ENCODE results near the gene L2HGDH.

Gene L2HGDH

GRCh38 chr14:50347521-50347920 lies 35.5 kb upstream of the L2HGDH start:
- Histone ChIP-seq H3K9me3 (no peaks in the 10 kb centered on the region), H3K36me3 (no peaks in the 10 kb centered on the region), H3K27me3 (no peaks in the 10 kb centered on the region), H3K4me3 (ENCODE audit: low read depth, low read length) (no peak overlapping the region), H3K4me1 (no peaks in the 10 kb centered on the region; the same call in 1 of the 2 replicates)
- TF ChIP-seq CTCF (IDR thresholded peaks at IDR 0.05; ENCODE audit: low read depth, low read length), result no peak
- DNase-seq, result no peak

- TF ChIP-seq CTCF (IDR thresholded peaks at IDR 0.05; ENCODE audit: low read depth, low read length), result no peak
- H3K36me3 ChIP-seq, result no peaks in the 10 kb centered on the region
- no peak for DNase-seq
- H3K9me3 ChIP-seq, result no peaks in the 10 kb centered on the region
- H3K4me3 ChIP-seq (ENCODE audit: low read depth, low read length), result no peak overlapping the region
- H3K4me1 ChIP-seq, result no peaks in the 10 kb centered on the region; the same call in 1 of the 2 replicates
- no peaks in the 10 kb centered on the region for H3K27me3 ChIP-seq
Observed at GRCh38 chr14:50345846-50346422, 33.9 kb upstream of the L2HGDH start.

- TF ChIP-seq CTCF (IDR thresholded peaks at IDR 0.05; ENCODE audit: low read depth, low read length), result no peak
- H3K27me3 ChIP-seq, result no peaks in the 10 kb centered on the region
- H3K36me3 ChIP-seq, result no peaks in the 10 kb centered on the region
- no peak overlapping the region for H3K4me3 ChIP-seq (ENCODE audit: low read depth, low read length)
- H3K4me1 ChIP-seq, result no peaks in the 10 kb centered on the region; the same call in 1 of the 2 replicates
- no peaks in the 10 kb centered on the region for H3K9me3 ChIP-seq
- no peak for DNase-seq
Observed at GRCh38 chr14:50344876-50345563, 33.0 kb upstream of the L2HGDH start.

GRCh38 chr14:50344116-50344775 lies 32.2 kb upstream of the L2HGDH start:
- Histone ChIP-seq H3K27me3 (no peaks in the 10 kb centered on the region), H3K9me3 (no peaks in the 10 kb centered on the region), H3K4me1 (no peaks in the 10 kb centered on the region; the same call in 1 of the 2 replicates), H3K36me3 (no peaks in the 10 kb centered on the region), H3K4me3 (ENCODE audit: low read depth, low read length) (no peak overlapping the region)
- TF ChIP-seq CTCF (IDR thresholded peaks at IDR 0.05; ENCODE audit: low read depth, low read length), result no peak
- DNase-seq, result no peak

- no peaks in the 10 kb centered on the region; the same call in 1 of the 2 replicates for H3K4me1 ChIP-seq
- no peaks in the 10 kb centered on the region for H3K27me3 ChIP-seq
- H3K36me3 ChIP-seq, result no peaks in the 10 kb centered on the region
- H3K4me3 ChIP-seq (ENCODE audit: low read depth, low read length), result no peak overlapping the region
- H3K9me3 ChIP-seq, result no peaks in the 10 kb centered on the region
- no peak for DNase-seq
- no peak for TF ChIP-seq CTCF (IDR thresholded peaks at IDR 0.05; ENCODE audit: low read depth, low read length)
Observed at GRCh38 chr14:50343434-50343833, 31.4 kb upstream of the L2HGDH start.
